Endodermal cell (in vitro differentiated cells): ENCODE measurements around the gene NMD3. TPM values are rescaled to one million over a fixed set of nuclear protein-coding genes. Genes with fewer than 3 reads are reported as not detected.

Experiments used
- DNase-seq: peaks from one replicate; pipeline ENCODE4 v3.0.0-alpha.2; 2017
- H3K27ac ChIP-seq: 2 replicates; pipeline ENCODE4 v1.5.1; 2013; ENCODE audit warnings: mild to moderate bottlenecking, low read depth, low read length, moderate library complexity
- H3K27me3 ChIP-seq: 2 replicates; pipeline ENCODE4 v1.6.1; 2013; ENCODE audit warnings: mild to moderate bottlenecking, low read length, moderate library complexity; ENCODE audit not compliant: insufficient read depth, control insufficient read depth, poor library complexity, severe bottlenecking
- H3K36me3 ChIP-seq: 2 replicates; pipeline ENCODE4 v1.7.0; 2013; ENCODE audit warnings: mild to moderate bottlenecking, low read length, moderate library complexity; ENCODE audit not compliant: control insufficient read depth, insufficient read depth
- H3K4me1 ChIP-seq: one replicate; pipeline ENCODE4 v1.7.0; 2013; ENCODE audit warnings: low read length; ENCODE audit not compliant: control insufficient read depth, insufficient read depth
- H3K4me3 ChIP-seq: 2 replicates; pipeline ENCODE4 v1.5.1; 2013; ENCODE audit warnings: mild to moderate bottlenecking, low read length, moderate library complexity
- H3K9ac ChIP-seq: 2 replicates; pipeline ENCODE4 v1.6.1; 2013; ENCODE audit warnings: mild to moderate bottlenecking, low read length, moderate library complexity; ENCODE audit not compliant: poor library complexity, severe bottlenecking; ENCODE audit errors: extremely low read depth
- H3K9me3 ChIP-seq: 2 replicates; pipeline ENCODE4 v1.6.1; 2013; ENCODE audit warnings: mild to moderate bottlenecking, low read length, moderate library complexity; ENCODE audit not compliant: control insufficient read depth
- H3K27ac Mint-ChIP-seq: 2 replicates; pipeline ENCODE4 v1.8.0; 2020; ENCODE audit warnings: mixed read lengths
- H3K27me3 Mint-ChIP-seq: 2 replicates; pipeline ENCODE4 v1.8.0; 2021; ENCODE audit warnings: mild to moderate bottlenecking, mixed read lengths; ENCODE audit not compliant: insufficient read depth
- H3K36me3 Mint-ChIP-seq: 2 replicates; pipeline ENCODE4 v1.8.0; 2020; ENCODE audit warnings: low read depth, mixed read lengths
- H3K4me1 Mint-ChIP-seq: 2 replicates; pipeline ENCODE4 v1.8.0; 2020; ENCODE audit warnings: mixed read lengths
- H3K4me3 Mint-ChIP-seq: 2 replicates; pipeline ENCODE4 v1.8.0; 2020; ENCODE audit warnings: mild to moderate bottlenecking, moderate library complexity, mixed read lengths
- H3K9me3 Mint-ChIP-seq: 2 replicates; pipeline ENCODE4 v1.8.0; 2020; ENCODE audit warnings: mild to moderate bottlenecking, mixed read lengths
- CTCF ChIP-seq: fragments of 200-600 bp; sonication (generic); conservative IDR thresholded peaks from 2 replicates; pipeline ENCODE4 v1.5.0; 2021; ENCODE audit warnings: antibody characterized with exemption, mild to moderate bottlenecking
- WGBS, 2 experiments: methylation state at CpG; one replicate each; pipeline versions ENCODE4 v1.1.5 to v1.1.7; 2013; ENCODE audit warnings: missing lambda C conversion rate in 2 of 2, mixed read lengths in 1 of 2; ENCODE audit not compliant: insufficient coverage in 1 of 2, insufficient read length in 1 of 2; 5-methylcytosine and 5-hydroxymethylcytosine counted together
- total RNA-seq, 2 donors: library from RNA; stranded (reverse); fragmentation: NEBNext Ultra II Directional in 1 of 2; extraction: Animal tissue kit (Norgen Biotek cat#: 25700) in 1 of 2; gene quantifications; 2 replicates in 1 of 2; 3 replicates in 1 of 2; pipeline ENCODE4 v1.2.1, GENCODE V29; 2021

NMD3 gene
- total RNA-seq, 2 donors from 2014 or later, result 47.1 to 48.3 TPM

- no peak for TF ChIP-seq CTCF
- H3K9ac ChIP-seq, result no peak overlapping the region
- no peaks in the 10 kb centered on the region for H3K4me1 ChIP-seq
- Mint-ChIP-seq H3K27me3 (no peaks in the 10 kb centered on the region), H3K9me3 (no peaks in the 10 kb centered on the region), H3K36me3 (peaks cover 32% of the 10 kb centered on the region), H3K4me3 (no peak overlapping the region), H3K4me1 (no peaks in the 10 kb centered on the region), H3K27ac (no peak overlapping the region)
- H3K27ac ChIP-seq, result no peak overlapping the region
- 94 to 100% methylated on average over 1 of the region's 1 CpG for WGBS, 2 experiments
- no peaks in the 10 kb centered on the region for H3K9me3 ChIP-seq
- peaks cover 87% of the 10 kb centered on the region for H3K36me3 ChIP-seq
- no peaks in the 10 kb centered on the region for H3K27me3 ChIP-seq
- no peak for DNase-seq
- H3K4me3 ChIP-seq, result no peak overlapping the region
Observed at GRCh38 chr3:161233557-161233956, 12.4 kb downstream of the NMD3 start.

GRCh38 chr3:161236240-161236639 lies 15.1 kb downstream of the NMD3 start:
- peaks cover 87% of the 10 kb centered on the region for H3K36me3 ChIP-seq
- H3K27ac Mint-ChIP-seq, result no peak overlapping the region
- no peaks in the 10 kb centered on the region for H3K9me3 Mint-ChIP-seq

GRCh38 chr3:161239700-161240099 lies 18.6 kb downstream of the NMD3 start:
- no peak overlapping the region for H3K4me3 Mint-ChIP-seq
- H3K4me1 ChIP-seq, result no peaks in the 10 kb centered on the region
- no peak overlapping the region for H3K4me3 ChIP-seq
- H3K27me3 ChIP-seq, result no peaks in the 10 kb centered on the region
- no peak overlapping the region for H3K27ac Mint-ChIP-seq
- no peaks in the 10 kb centered on the region for H3K9me3 ChIP-seq
- peaks cover 82% of the 10 kb centered on the region for H3K36me3 ChIP-seq
- H3K27ac ChIP-seq, result no peak overlapping the region
- DNase-seq, result no peak
- H3K4me1 Mint-ChIP-seq, result no peaks in the 10 kb centered on the region
- TF ChIP-seq CTCF, result no peak
- H3K36me3 Mint-ChIP-seq, result peaks cover 54% of the 10 kb centered on the region
- H3K9ac ChIP-seq, result no peak overlapping the region
- no peaks in the 10 kb centered on the region for H3K27me3 Mint-ChIP-seq
- no peaks in the 10 kb centered on the region for H3K9me3 Mint-ChIP-seq
- WGBS, 2 experiments, result 94 to 100% methylated on average over 2 of the region's 2 CpGs

More at GRCh38 chr3:161236240-161236639, 15.1 kb downstream of the NMD3 start:
- WGBS, 2 experiments, result 100% methylated on average over 1 of the region's 2 CpGs; no CpG with 5 or more reads in 1 of the 2 experiments
- Histone ChIP-seq H3K27ac (no peak overlapping the region), H3K9me3 (no peaks in the 10 kb centered on the region), H3K27me3 (no peaks in the 10 kb centered on the region), H3K4me1 (no peaks in the 10 kb centered on the region), H3K9ac (no peak overlapping the region), H3K4me3 (no peak overlapping the region)
- no peaks in the 10 kb centered on the region for H3K27me3 Mint-ChIP-seq
- no peak for DNase-seq
- no peak for TF ChIP-seq CTCF
- no peaks in the 10 kb centered on the region for H3K4me1 Mint-ChIP-seq
- no peak overlapping the region for H3K4me3 Mint-ChIP-seq
- peaks cover 46% of the 10 kb centered on the region for H3K36me3 Mint-ChIP-seq
